BLaER1 treated with 17β-estradiol and CSF1 and Interleukin-3, amounts not matched to agents 10 nM and 100 nM (cell line): ENCODE data around the gene CNGB1.
"Not testable (repeated sequence)": the region's sequence is repeated elsewhere in the genome, so short reads cannot be mapped to it uniquely, and the experiment has no call there.

ENCODE experiments used
- H3K27ac ChIP-seq, 11 experiments: shearing (Covaris generic); formaldehyde crosslinking; 2 replicates each; pipeline ENCODE4 v1.8.1; 2022
- H3K27me3 ChIP-seq, 11 experiments: shearing (Covaris generic); formaldehyde crosslinking; 2 replicates each; pipeline ENCODE4 v1.8.1; 2022
- H3K36me3 ChIP-seq, 11 experiments: shearing (Covaris generic); formaldehyde crosslinking; 2 replicates each; pipeline ENCODE4 v1.8.1; 2022
- H3K4me1 ChIP-seq, 10 experiments: shearing (Covaris generic); formaldehyde crosslinking; 2 replicates each; pipeline ENCODE4 v1.8.1; 2022
- H3K4me2 ChIP-seq, 11 experiments: shearing (Covaris generic); formaldehyde crosslinking; 2 replicates each; pipeline ENCODE4 v1.8.1; 2022
- H3K4me3 ChIP-seq, 10 experiments: shearing (Covaris generic); formaldehyde crosslinking; 2 replicates each; pipeline ENCODE4 v1.8.1; 2022
- H3K9ac ChIP-seq, 11 experiments: shearing (Covaris generic); formaldehyde crosslinking; 2 replicates each; pipeline ENCODE4 v1.8.1; 2022
- H3K9me3 ChIP-seq, 11 experiments: shearing (Covaris generic); formaldehyde crosslinking; replicated peaks in 1 of 11; 2 replicates each; pipeline ENCODE4 v1.8.1; 2022
- H4K20me1 ChIP-seq, 11 experiments: shearing (Covaris generic); formaldehyde crosslinking; 2 replicates each; pipeline ENCODE4 v1.8.1; 2022
- Cebpa-rat ChIP-seq, 11 experiments: shearing (Covaris generic); IDR thresholded peaks; 2 replicates each; pipeline ENCODE4 v1.8.1; 2022

The CNGB1 gene

GRCh38 chr16:57948027-57948426 lies 22.9 kb downstream of the CNGB1 start:
- Histone ChIP-seq H3K9ac (no peak overlapping the region), H3K9me3 (no peaks in the 10 kb centered on the region), H3K27me3 (no peaks in the 10 kb centered on the region), H3K4me1 (peaks cover 0 to 10% (median 2%) of the 10 kb centered on the region in 10 experiments; a peak in 4 of 20 replicates), H3K4me2 (no peak overlapping the region; a peak in 1 of 22 replicates), H3K4me3 (no peak overlapping the region), H4K20me1 (no peaks in the 10 kb centered on the region), H3K27ac (no peak overlapping the region), H3K36me3 (no peaks in the 10 kb centered on the region)
- no peak for TF ChIP-seq Cebpa-rat (IDR thresholded peaks at IDR 0.05)

- Histone ChIP-seq H3K36me3 (no peaks in the 10 kb centered on the region), H3K4me1 (peaks cover 0 to 9% (median 2%) of the 10 kb centered on the region in 10 experiments; a peak in 4 of 20 replicates), H3K4me2 (peak overlapping the region in 1 of 11 experiments; percentile 12; a peak in 1 of 22 replicates), H3K27ac (no peak overlapping the region), H3K27me3 (no peaks in the 10 kb centered on the region), H3K4me3 (no peak overlapping the region), H3K9me3 (no peaks in the 10 kb centered on the region), H3K9ac (no peak overlapping the region), H4K20me1 (no peaks in the 10 kb centered on the region)
- TF ChIP-seq Cebpa-rat (IDR thresholded peaks at IDR 0.05): no peak
Observed at GRCh38 chr16:57947261-57947660, 23.7 kb downstream of the CNGB1 start.

DNA sequence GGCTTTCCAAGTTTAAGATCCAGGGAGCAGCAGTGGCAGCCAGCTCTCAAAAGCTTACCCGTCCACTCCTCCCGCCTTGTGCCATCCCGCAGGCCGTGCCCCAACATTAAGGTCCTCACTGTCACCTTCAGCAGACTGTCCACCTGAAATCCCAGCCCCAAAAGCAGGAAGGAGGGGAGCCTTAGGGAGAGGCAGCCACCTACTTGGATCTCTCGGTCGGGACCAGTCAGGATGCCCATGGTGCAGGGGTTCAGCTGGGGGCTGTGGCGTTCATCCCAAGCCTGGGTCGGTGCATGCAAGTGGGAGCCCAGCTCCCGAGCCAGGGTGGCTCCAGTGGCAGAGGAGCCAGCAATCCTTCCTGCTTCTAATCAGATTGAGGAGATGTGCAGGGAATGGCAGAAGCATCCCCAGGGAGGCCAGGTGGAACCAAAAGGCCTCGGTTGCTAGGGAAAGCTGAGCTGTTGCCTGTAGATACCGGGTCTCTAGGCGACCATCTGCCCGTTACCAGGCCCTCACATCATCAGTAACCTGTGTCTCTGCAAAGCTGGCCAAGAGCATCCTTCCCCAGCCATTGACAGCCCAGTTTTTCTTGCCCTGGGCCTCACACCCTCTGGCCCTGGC lies 24.6 kb downstream of the CNGB1 start:
- H4K20me1 ChIP-seq: no peaks in the 10 kb centered on the region
- peaks cover 0 to 9% (median 0%) of the 10 kb centered on the region in 10 experiments; a peak in 2 of 20 replicates for H3K4me1 ChIP-seq
- H3K27me3 ChIP-seq: no peaks in the 10 kb centered on the region
- no peaks in the 10 kb centered on the region for H3K36me3 ChIP-seq
- no peaks in the 10 kb centered on the region for H3K9me3 ChIP-seq
- no peak overlapping the region for H3K4me2 ChIP-seq
- H3K9ac ChIP-seq: no peak overlapping the region
- TF ChIP-seq Cebpa-rat (IDR thresholded peaks at IDR 0.05): no peak
- H3K27ac ChIP-seq: no peak overlapping the region
- H3K4me3 ChIP-seq: no peak overlapping the region

DNA sequence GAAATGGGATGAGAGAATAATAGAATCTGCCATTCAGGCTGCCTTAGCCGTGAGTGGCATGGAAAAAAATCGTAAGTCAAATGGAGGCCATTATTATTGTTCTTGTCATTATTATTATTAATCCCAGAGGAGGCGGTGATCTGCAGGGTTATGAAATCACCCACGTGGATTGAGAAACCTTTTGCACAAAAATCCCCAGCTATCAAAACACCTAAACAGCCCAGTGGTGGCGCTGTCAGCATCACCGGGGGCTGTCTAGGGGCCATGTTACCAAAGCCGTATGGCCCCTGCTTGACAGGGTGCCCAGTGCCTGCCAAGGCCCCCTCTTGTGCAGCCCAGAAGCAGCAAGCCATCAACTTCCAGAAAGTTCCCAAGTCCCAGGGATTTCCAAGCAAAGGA lies 25.2 kb downstream of the CNGB1 start:
- Histone ChIP-seq H3K4me1 (peaks cover 0 to 9% (median 0%) of the 10 kb centered on the region in 10 experiments; a peak in 2 of 20 replicates), H3K27me3 (no peaks in the 10 kb centered on the region), H3K9me3 (no peaks in the 10 kb centered on the region), H3K9ac (no peak overlapping the region), H3K27ac (no peak overlapping the region), H3K4me3 (no peak overlapping the region), H3K36me3 (no peaks in the 10 kb centered on the region), H3K4me2 (no peak overlapping the region), H4K20me1 (no peaks in the 10 kb centered on the region)
- no peak for TF ChIP-seq Cebpa-rat (IDR thresholded peaks at IDR 0.05)

DNA sequence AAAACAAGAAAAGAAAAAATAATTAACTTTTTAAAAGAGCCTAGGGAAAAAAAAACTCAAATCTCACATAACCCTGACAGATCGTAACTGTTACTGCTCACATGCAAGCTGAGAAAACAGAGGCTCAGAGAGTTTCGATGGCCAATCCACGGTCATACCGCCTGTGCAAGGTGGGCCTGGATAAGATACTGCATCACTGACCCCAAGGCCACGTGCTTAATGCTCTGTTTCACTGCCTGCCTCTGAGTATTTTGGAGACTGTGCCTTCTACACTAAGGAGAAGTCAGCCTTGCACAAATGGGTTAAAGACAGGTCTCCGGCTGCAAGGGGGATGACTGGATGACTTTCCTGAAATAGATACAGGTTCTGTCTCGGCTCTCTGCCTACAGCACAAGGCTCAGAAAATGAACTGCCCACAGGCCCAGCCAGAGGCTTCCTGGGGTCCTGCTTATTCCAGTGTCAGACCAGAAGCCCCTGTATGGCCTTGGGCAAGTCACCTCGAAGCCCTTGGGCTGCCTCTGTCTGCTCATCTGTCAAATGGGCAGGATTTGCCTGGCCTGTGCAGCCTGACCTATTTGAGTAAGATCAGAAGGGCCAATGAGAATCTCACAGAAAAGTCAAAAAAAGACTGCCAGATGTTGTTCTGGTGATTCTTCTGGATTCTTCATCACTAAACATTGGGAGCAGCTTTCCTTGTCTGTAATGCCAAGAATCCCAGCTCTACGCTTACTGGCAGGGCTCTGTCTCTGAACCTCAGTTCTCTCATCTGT lies 25.8 kb downstream of the CNGB1 start:
- H3K9ac ChIP-seq: no peak overlapping the region
- no peaks in the 10 kb centered on the region for H3K27me3 ChIP-seq
- peaks cover 0 to 9% (median 0%) of the 10 kb centered on the region in 10 experiments; a peak in 2 of 20 replicates for H3K4me1 ChIP-seq
- no peaks in the 10 kb centered on the region for H4K20me1 ChIP-seq
- no peak overlapping the region for H3K27ac ChIP-seq
- no peaks in the 10 kb centered on the region for H3K9me3 ChIP-seq
- no peak overlapping the region for H3K4me3 ChIP-seq
- no peak overlapping the region for H3K4me2 ChIP-seq
- TF ChIP-seq Cebpa-rat (IDR thresholded peaks at IDR 0.05): no peak
- H3K36me3 ChIP-seq: no peaks in the 10 kb centered on the region

GRCh38 chr16:57943381-57943780 lies 27.5 kb downstream of the CNGB1 start:
- H3K9ac ChIP-seq, H3K9me3 ChIP-seq, H3K4me3 ChIP-seq, H3K36me3 ChIP-seq, H3K27me3 ChIP-seq, H3K27ac ChIP-seq, H4K20me1 ChIP-seq, H3K4me2 ChIP-seq: not testable (repeated sequence)
- H3K4me1 ChIP-seq: peaks cover 0 to 13% (median 3%) of the 10 kb centered on the region in 10 experiments; a peak in 9 of 20 replicates

- H4K20me1 ChIP-seq, H3K9me3 ChIP-seq, H3K27me3 ChIP-seq, H3K27ac ChIP-seq, H3K9ac ChIP-seq, H3K4me2 ChIP-seq, H3K4me3 ChIP-seq, H3K36me3 ChIP-seq: not testable (repeated sequence)
- peaks cover 0 to 11% (median 2%) of the 10 kb centered on the region in 10 experiments; a peak in 9 of 20 replicates for H3K4me1 ChIP-seq
Observed at GRCh38 chr16:57941901-57942300, 29.0 kb downstream of the CNGB1 start.

DNA sequence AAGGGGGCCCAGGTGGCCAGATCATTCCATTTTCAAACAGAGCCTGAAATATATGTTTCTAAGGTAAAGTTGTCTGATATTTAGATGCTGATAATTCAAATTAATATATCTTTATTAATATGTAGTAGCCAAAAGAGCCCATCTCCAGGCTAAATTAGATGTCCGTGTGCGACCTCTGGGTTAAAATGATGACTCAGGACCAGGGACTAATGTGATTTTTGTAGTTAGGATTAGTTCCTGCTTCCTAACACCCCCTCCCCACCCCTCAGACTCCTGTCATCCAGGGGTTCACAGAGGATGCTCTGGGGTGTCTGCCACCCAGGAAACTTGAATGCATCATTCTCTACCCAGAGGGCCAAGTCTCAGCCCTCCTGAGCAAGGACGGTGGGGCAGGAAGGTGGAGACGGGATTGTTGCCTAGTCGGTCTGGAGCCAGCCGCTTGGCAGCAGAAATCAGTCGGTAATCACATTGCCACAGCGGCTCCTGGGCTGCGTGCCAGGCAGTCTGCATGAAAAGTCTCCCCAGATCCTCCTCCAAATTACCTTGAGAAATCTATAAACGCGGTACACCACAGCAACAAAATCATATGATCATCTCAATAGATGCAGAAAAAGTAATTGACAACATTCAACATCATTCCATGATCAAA lies 29.8 kb downstream of the CNGB1 start:
- no peak for TF ChIP-seq Cebpa-rat (IDR thresholded peaks at IDR 0.05)
- H3K4me2 ChIP-seq: no peak overlapping the region
- H3K27me3 ChIP-seq: no peaks in the 10 kb centered on the region
- no peak overlapping the region for H3K9ac ChIP-seq
- H4K20me1 ChIP-seq: no peaks in the 10 kb centered on the region
- H3K9me3 ChIP-seq: no peaks in the 10 kb centered on the region
- no peak overlapping the region for H3K4me3 ChIP-seq
- H3K36me3 ChIP-seq: no peaks in the 10 kb centered on the region
- H3K4me1 ChIP-seq: peaks cover 0 to 11% (median 2%) of the 10 kb centered on the region in 10 experiments; a peak in 8 of 20 replicates
- no peak overlapping the region for H3K27ac ChIP-seq

- TF ChIP-seq Cebpa-rat (IDR thresholded peaks at IDR 0.05): no peak
- Histone ChIP-seq H3K4me3 (no peak overlapping the region), H3K27me3 (no peaks in the 10 kb centered on the region), H4K20me1 (no peaks in the 10 kb centered on the region; a peak in 1 of 22 replicates), H3K4me1 (peaks cover 0 to 11% (median 2%) of the 10 kb centered on the region in 10 experiments; a peak in 8 of 20 replicates), H3K27ac (no peak overlapping the region), H3K9me3 (no peaks in the 10 kb centered on the region), H3K4me2 (no peak overlapping the region), H3K36me3 (no peaks in the 10 kb centered on the region), H3K9ac (no peak overlapping the region)
Observed at GRCh38 chr16:57940382-57940966, 30.5 kb downstream of the CNGB1 start.
